ENCODE data around the gene WNT3. TPM values are rescaled to one million over a fixed set of nuclear protein-coding genes. Genes with fewer than 3 reads are reported as not detected.

WNT3 gene
- total and polyA plus RNA-seq, 10 of the 15 experiments (the other 5 are each of a cell fraction or from before 2014, with no cell fraction given) = 0.01 to 0.03 TPM; not detected in 8

- intact Hi-C loops (cut with micrococcal nuclease; ENCODE audit: unreplicated experiment) = loop anchor here (10.0 kb wide), 1 partner anchor 72 kb away; no protein-coding TSS in a partner anchor
These were observed 45.8 kb downstream of the WNT3 start for GRCh38 chr17:46772475-46773220.

More at GRCh38 chr17:46772475-46773220, 45.8 kb downstream of the WNT3 start:
- Histone ChIP-seq H3K27ac (ENCODE audit: control insufficient read depth, insufficient read depth) (no peak overlapping the region), H3K27me3 (replicated peaks in 1 of 2; ENCODE audit: control insufficient read depth in 2 of 2, insufficient read depth in 2 of 2, low read length in 1 of 2) (peaks cover 10 to 14% of the 10 kb centered on the region in 2 experiments; a peak in 3 of 4 replicates), H3K9me3 (replicated peaks; ENCODE audit: control insufficient read depth, insufficient read depth, low read length) (no peaks in the 10 kb centered on the region), H3K79me2 (ENCODE audit: control insufficient read depth, insufficient read depth, low read length) (no peaks in the 10 kb centered on the region), H4K20me1 (ENCODE audit: control insufficient read depth, insufficient read depth) (no peaks in the 10 kb centered on the region), H3K4me1 (ENCODE audit: control insufficient read depth, insufficient read depth, low read length) (0 out of 2 replicates have a peak, but pooled peaks cover 4% of the 10 kb centered on the region), H3K4me3 (peak overlapping the region; percentile 64), H3K9ac (ENCODE audit: control insufficient read depth, insufficient read depth, low read length) (no peak overlapping the region; the same call in 1 of the 2 replicates), H3K4me2 (ENCODE audit: control insufficient read depth, insufficient read depth) (peak overlapping the region; percentile 95), H3K36me3 (ENCODE audit: control insufficient read depth in 2 of 2, insufficient read depth in 2 of 2, low read length in 1 of 2) (no peaks in the 10 kb centered on the region), H2AFZ (ENCODE audit: control insufficient read depth, low read depth, low read length) (peak overlapping the region; percentile 54)
- FAIRE-seq (no peak), ATAC-seq (no peak), DNase-seq (ENCODE audit: low read depth, low spot score) (no peak)
- ChIA-PET SMC1A (ENCODE audit: uncharacterized antibody, unreplicated experiment) (no interaction called here), POLR2A (no interaction called here), CTCF (no interaction called here), RAD21 (ENCODE audit: unreplicated experiment) (no interaction called here)
- no TSS peak for BruUV-seq (replicated peaks)
- WGBS (ENCODE audit: insufficient coverage, insufficient replicate concordance, low lambda C conversion rate, missing lambda C conversion rate) = 16% methylated on average over 16 of the region's 16 CpGs
- no peak for TF ChIP-seq IRF3 (IDR thresholded peaks at IDR 0.05)
- no peak for TF ChIP-seq CREB1 (IDR thresholded peaks at IDR 0.05; ENCODE audit: low read depth)
- TF ChIP-seq USF2 (IDR thresholded peaks at IDR 0.05; ENCODE audit: borderline replicate concordance, low read depth, low read length) = no peak
- TF ChIP-seq RELB (IDR thresholded peaks at IDR 0.05; ENCODE audit: low read depth) = no peak
- TF ChIP-seq STAT1 (conservative IDR thresholded peaks at IDR 0.05) = no peak
- no peak for TF ChIP-seq GABPA (IDR thresholded peaks at IDR 0.05; ENCODE audit: low read depth)
- in situ Hi-C loops (cut with MboI) = no loop called here

Data from GM12878 (cell line).